ENCODE results near the gene TSPEAR. TPM values are rescaled to one million over a fixed set of nuclear protein-coding genes. Genes with fewer than 3 reads are reported as not detected.

TSPEAR gene
- total RNA-seq, 1 experiment from 2014 or later: not detected

DNA sequence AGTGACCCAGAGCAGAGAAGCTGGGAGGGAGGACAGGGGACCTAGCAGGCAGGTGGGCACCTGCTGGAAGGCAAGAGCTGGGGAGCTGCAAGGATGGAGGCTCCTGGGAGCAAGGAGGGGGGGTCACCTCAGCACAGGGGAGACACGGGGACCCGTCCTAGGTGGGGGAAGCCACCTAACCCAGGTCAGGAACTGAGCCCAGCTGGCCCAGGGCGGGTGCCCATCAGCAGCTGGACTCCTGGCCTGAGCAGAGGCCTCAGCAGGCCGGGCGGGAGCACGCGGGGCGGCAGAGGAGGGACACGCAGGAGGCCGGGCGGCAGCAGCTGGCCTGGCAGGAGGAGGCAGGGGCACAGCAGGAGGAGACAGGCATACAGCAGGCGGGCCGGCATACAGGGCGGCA, 172.3 kb downstream of the TSPEAR start:
- ChIA-PET CTCF (no interaction called here), POLR2A (no interaction called here)
- no peak overlapping the region for H3K4me3 ChIP-seq (ENCODE audit: low read depth in 2 of 2, low read length in 2 of 2)
- no peak for TF ChIP-seq TCF7L2 (IDR thresholded peaks at IDR 0.05; ENCODE audit: low read depth, low read length)
- TF ChIP-seq, protein P1, sequence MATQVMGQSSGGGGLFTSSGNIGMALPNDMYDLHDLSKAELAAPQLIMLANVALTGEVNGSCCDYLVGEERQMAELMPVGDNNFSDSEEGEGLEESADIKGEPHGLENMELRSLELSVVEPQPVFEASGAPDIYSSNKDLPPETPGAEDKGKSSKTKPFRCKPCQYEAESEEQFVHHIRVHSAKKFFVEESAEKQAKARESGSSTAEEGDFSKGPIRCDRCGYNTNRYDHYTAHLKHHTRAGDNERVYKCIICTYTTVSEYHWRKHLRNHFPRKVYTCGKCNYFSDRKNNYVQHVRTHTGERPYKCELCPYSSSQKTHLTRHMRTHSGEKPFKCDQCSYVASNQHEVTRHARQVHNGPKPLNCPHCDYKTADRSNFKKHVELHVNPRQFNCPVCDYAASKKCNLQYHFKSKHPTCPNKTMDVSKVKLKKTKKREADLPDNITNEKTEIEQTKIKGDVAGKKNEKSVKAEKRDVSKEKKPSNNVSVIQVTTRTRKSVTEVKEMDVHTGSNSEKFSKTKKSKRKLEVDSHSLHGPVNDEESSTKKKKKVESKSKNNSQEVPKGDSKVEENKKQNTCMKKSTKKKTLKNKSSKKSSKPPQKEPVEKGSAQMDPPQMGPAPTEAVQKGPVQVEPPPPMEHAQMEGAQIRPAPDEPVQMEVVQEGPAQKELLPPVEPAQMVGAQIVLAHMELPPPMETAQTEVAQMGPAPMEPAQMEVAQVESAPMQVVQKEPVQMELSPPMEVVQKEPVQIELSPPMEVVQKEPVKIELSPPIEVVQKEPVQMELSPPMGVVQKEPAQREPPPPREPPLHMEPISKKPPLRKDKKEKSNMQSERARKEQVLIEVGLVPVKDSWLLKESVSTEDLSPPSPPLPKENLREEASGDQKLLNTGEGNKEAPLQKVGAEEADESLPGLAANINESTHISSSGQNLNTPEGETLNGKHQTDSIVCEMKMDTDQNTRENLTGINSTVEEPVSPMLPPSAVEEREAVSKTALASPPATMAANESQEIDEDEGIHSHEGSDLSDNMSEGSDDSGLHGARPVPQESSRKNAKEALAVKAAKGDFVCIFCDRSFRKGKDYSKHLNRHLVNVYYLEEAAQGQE (IDR thresholded peaks at IDR 0.05; ENCODE audit: insufficient read depth in 1 of 2, low read depth in 2 of 2, low read length in 1 of 2): no peak
- no peak for TF ChIP-seq SIN3A (IDR thresholded peaks at IDR 0.05; ENCODE audit: borderline replicate concordance, insufficient read depth, low read depth, low read length)
- no TSS peak for BruUV-seq (replicated peaks)
- H3K27me3 ChIP-seq (ENCODE audit: control insufficient read depth, insufficient read depth, low read length): no peaks in the 10 kb centered on the region
- peaks cover 12% of the 10 kb centered on the region; the same call in 1 of the 2 replicates for H3K9me3 ChIP-seq (ENCODE audit: control insufficient read depth, insufficient read depth, low read depth, low read length)
- intact Hi-C loops (cut with micrococcal nuclease; ENCODE audit: unreplicated experiment): no loop called here
- no peaks in the 10 kb centered on the region for H3K4me1 ChIP-seq (ENCODE audit: control insufficient read depth, insufficient read depth, low read length)
- in situ Hi-C loops (cut with HindIII; ENCODE audit: low pct_unique_long_range_greater_than_20kb, low sequenced_read_pairs): no loop called here
- DNase-seq (ENCODE audit: low read depth, low spot score): no peak
- no peaks in the 10 kb centered on the region for H3K36me3 ChIP-seq (ENCODE audit: control insufficient read depth, insufficient read depth, low read length)
- H3K27ac ChIP-seq (ENCODE audit: low read length): no peak overlapping the region
- ATAC-seq: no peak

DNA sequence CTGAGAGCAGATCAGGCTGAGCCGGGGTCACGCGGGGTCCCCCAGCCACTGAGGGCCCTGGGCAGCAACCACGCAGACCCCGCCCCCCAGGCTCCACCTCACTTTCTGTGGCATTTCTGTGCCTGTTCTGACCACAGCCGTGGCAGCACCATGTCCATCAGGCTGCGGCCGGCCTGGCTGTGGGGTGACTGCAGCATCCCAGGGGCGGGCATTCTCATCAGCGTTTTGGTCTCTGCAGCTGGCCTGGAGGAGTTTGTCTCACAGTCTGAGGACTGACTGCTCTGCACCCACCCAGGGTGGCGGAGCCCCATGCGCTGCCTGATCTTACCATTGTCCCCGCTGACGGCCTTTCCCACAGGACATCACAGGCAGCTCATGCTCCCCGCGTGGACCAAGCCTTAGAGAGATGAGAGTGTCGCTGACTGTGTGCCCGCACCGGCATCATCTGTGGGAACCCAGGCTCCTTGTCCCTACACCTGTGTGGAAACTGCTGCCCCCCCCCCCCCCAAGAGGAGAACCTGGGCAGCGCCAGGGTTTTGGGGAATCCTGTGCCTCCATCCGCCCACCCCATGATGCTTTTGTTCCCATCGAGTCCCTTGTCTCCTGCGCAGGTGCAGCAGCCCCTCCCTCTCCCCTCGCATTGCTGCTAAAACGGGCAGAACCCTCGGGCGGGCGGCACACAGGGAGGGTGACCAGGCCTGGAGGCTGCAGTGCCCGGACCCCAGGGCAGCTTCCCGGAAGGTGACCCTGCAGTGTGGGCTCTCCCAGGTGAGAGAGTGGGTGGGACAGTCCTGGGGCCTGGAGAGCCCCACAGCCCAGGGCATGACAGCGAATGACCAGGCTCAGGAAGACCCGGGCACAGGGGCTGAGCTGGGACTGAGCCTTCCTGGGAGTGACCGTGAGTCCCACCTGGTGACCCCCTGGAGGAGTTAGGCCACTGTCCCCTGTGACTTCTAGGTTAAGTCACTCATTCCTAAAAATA, 173.2 kb downstream of the TSPEAR start:
- H3K36me3 ChIP-seq (ENCODE audit: control insufficient read depth, insufficient read depth, low read length): no peaks in the 10 kb centered on the region
- CTCF ChIA-PET: no interaction called here
- H3K27ac ChIP-seq (ENCODE audit: low read length): no peak overlapping the region
- H3K9me3 ChIP-seq (ENCODE audit: control insufficient read depth, insufficient read depth, low read depth, low read length): peaks cover 10% of the 10 kb centered on the region; the same call in 1 of the 2 replicates
- no peak overlapping the region for H3K4me3 ChIP-seq (ENCODE audit: low read depth in 2 of 2, low read length in 2 of 2)
- in situ Hi-C loops (cut with HindIII; ENCODE audit: low pct_unique_long_range_greater_than_20kb, low sequenced_read_pairs) (no loop called here), intact Hi-C loops (cut with micrococcal nuclease; ENCODE audit: unreplicated experiment) (no loop called here)
- H3K27me3 ChIP-seq (ENCODE audit: control insufficient read depth, insufficient read depth, low read length): no peaks in the 10 kb centered on the region
- ATAC-seq (no peak), DNase-seq (ENCODE audit: low read depth, low spot score) (no peak)
- no peaks in the 10 kb centered on the region for H3K4me1 ChIP-seq (ENCODE audit: control insufficient read depth, insufficient read depth, low read length)
- TF ChIP-seq, protein P2, sequence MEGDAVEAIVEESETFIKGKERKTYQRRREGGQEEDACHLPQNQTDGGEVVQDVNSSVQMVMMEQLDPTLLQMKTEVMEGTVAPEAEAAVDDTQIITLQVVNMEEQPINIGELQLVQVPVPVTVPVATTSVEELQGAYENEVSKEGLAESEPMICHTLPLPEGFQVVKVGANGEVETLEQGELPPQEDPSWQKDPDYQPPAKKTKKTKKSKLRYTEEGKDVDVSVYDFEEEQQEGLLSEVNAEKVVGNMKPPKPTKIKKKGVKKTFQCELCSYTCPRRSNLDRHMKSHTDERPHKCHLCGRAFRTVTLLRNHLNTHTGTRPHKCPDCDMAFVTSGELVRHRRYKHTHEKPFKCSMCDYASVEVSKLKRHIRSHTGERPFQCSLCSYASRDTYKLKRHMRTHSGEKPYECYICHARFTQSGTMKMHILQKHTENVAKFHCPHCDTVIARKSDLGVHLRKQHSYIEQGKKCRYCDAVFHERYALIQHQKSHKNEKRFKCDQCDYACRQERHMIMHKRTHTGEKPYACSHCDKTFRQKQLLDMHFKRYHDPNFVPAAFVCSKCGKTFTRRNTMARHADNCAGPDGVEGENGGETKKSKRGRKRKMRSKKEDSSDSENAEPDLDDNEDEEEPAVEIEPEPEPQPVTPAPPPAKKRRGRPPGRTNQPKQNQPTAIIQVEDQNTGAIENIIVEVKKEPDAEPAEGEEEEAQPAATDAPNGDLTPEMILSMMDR (IDR thresholded peaks at IDR 0.05): no peak
- TF ChIP-seq POLR2AphosphoS5 (IDR thresholded peaks at IDR 0.05; ENCODE audit: low read depth, low read length) (no peak), TCF7L2 (IDR thresholded peaks at IDR 0.05; ENCODE audit: low read depth, low read length) (no peak), SIN3A (IDR thresholded peaks at IDR 0.05; ENCODE audit: borderline replicate concordance, insufficient read depth, low read depth, low read length) (no peak)
- TF ChIP-seq, protein P1 (IDR thresholded peaks at IDR 0.05; ENCODE audit: insufficient read depth in 1 of 2, low read depth in 2 of 2, low read length in 1 of 2): no peak
- no TSS peak for BruUV-seq (replicated peaks)
- POLR2A ChIA-PET: no interaction called here
